ENCODE measurements around the gene TSR2.

TSR2 gene

GRCh38 chrX:54446084-54446483 lies 5.9 kb downstream of the TSR2 start:
- Histone ChIP-seq H3K27ac (ENCODE audit: low read depth, low read length, poor library complexity, severe bottlenecking) (no peak overlapping the region), H3F3A (ENCODE audit: insufficient read depth, low read length) (no peaks in the 10 kb centered on the region), H3K4me2 (ENCODE audit: low read length) (no peak overlapping the region), H3K9me2 (ENCODE audit: low read depth, low read length) (no peaks in the 10 kb centered on the region), H3K4me1 (ENCODE audit: insufficient read depth, low read length, severe bottlenecking) (peaks cover 12% of the 10 kb centered on the region), H3K79me2 (ENCODE audit: insufficient read depth, low read length) (peaks cover 11% of the 10 kb centered on the region), H3K9ac (ENCODE audit: low read length) (no peak overlapping the region), H2AFZ (ENCODE audit: low read length) (no peak overlapping the region), H3K4me3 (ENCODE audit: low read depth, low read length, poor library complexity, severe bottlenecking) (no peak overlapping the region), H3K27me3 (ENCODE audit: insufficient read depth, low read length) (no peaks in the 10 kb centered on the region), H3K36me3 (ENCODE audit: insufficient read depth, low read length) (peaks cover 11% of the 10 kb centered on the region; the same call in 1 of the 2 replicates), H4K20me1 (ENCODE audit: insufficient read depth, low read length) (no peaks in the 10 kb centered on the region), H3K9me3 (ENCODE audit: low read length) (no peaks in the 10 kb centered on the region)
- no peak for TF ChIP-seq CTCF (IDR thresholded peaks at IDR 0.05; ENCODE audit: low read length)

- Histone ChIP-seq H3K4me2 (ENCODE audit: low read length) (no peak overlapping the region), H3K4me3 (ENCODE audit: low read depth, low read length, poor library complexity, severe bottlenecking) (no peak overlapping the region), H3K27ac (ENCODE audit: low read depth, low read length, poor library complexity, severe bottlenecking) (no peak overlapping the region), H3F3A (ENCODE audit: insufficient read depth, low read length) (no peaks in the 10 kb centered on the region), H3K79me2 (ENCODE audit: insufficient read depth, low read length) (no peaks in the 10 kb centered on the region), H3K36me3 (ENCODE audit: insufficient read depth, low read length) (peaks cover 11% of the 10 kb centered on the region; the same call in 1 of the 2 replicates), H2AFZ (ENCODE audit: low read length) (no peak overlapping the region), H3K9me3 (ENCODE audit: low read length) (no peaks in the 10 kb centered on the region), H3K27me3 (ENCODE audit: insufficient read depth, low read length) (no peaks in the 10 kb centered on the region), H3K9me2 (ENCODE audit: low read depth, low read length) (no peaks in the 10 kb centered on the region), H4K20me1 (ENCODE audit: insufficient read depth, low read length) (no peaks in the 10 kb centered on the region), H3K9ac (ENCODE audit: low read length) (no peak overlapping the region), H3K4me1 (ENCODE audit: insufficient read depth, low read length, severe bottlenecking) (no peaks in the 10 kb centered on the region)
- TF ChIP-seq EZH2 (IDR thresholded peaks at IDR 0.05; ENCODE audit: borderline replicate concordance, low read length) = no peak
- TF ChIP-seq CTCF (IDR thresholded peaks at IDR 0.05; ENCODE audit: low read length) = no peak
These were observed 7.3 kb downstream of the TSR2 start for GRCh38 chrX:54447461-54447860.

GRCh38 chrX:54449929-54450328 lies 9.7 kb downstream of the TSR2 start:
- no peak overlapping the region for H3K4me2 ChIP-seq (ENCODE audit: low read length)
- no peak overlapping the region for H2AFZ ChIP-seq (ENCODE audit: low read length)
- H3K79me2 ChIP-seq (ENCODE audit: insufficient read depth, low read length) = no peaks in the 10 kb centered on the region
- H3K4me3 ChIP-seq (ENCODE audit: low read depth, low read length, poor library complexity, severe bottlenecking) = no peak overlapping the region
- no peaks in the 10 kb centered on the region for H4K20me1 ChIP-seq (ENCODE audit: insufficient read depth, low read length)
- no peaks in the 10 kb centered on the region for H3K9me3 ChIP-seq (ENCODE audit: low read length)
- no peaks in the 10 kb centered on the region for H3F3A ChIP-seq (ENCODE audit: insufficient read depth, low read length)
- no peaks in the 10 kb centered on the region for H3K9me2 ChIP-seq (ENCODE audit: low read depth, low read length)
- no peak overlapping the region for H3K27ac ChIP-seq (ENCODE audit: low read depth, low read length, poor library complexity, severe bottlenecking)
- no peaks in the 10 kb centered on the region for H3K27me3 ChIP-seq (ENCODE audit: insufficient read depth, low read length)
- H3K9ac ChIP-seq (ENCODE audit: low read length) = no peak overlapping the region
- TF ChIP-seq CTCF (IDR thresholded peaks at IDR 0.05; ENCODE audit: low read length) = no peak
- no peak for TF ChIP-seq EZH2 (IDR thresholded peaks at IDR 0.05; ENCODE audit: borderline replicate concordance, low read length)
- no peaks in the 10 kb centered on the region for H3K4me1 ChIP-seq (ENCODE audit: insufficient read depth, low read length, severe bottlenecking)
- H3K36me3 ChIP-seq (ENCODE audit: insufficient read depth, low read length) = peaks cover 5% of the 10 kb centered on the region; the same call in 1 of the 2 replicates
